H1 (cell line): ENCODE results near the gene PAGE5.

Experiments used
- ATF3 ChIP-seq: IDR thresholded peaks from 2 replicates; pipeline ENCODE4 v1.6.1; 2011; ENCODE audit warnings: low read depth, mild to moderate bottlenecking, low read length; ENCODE audit not compliant: insufficient read depth
- CHD2 ChIP-seq: IDR thresholded peaks from 2 replicates; pipeline ENCODE4 v1.6.1; 2012; ENCODE audit warnings: low read length, improper control_type of control experiment
- CTCF ChIP-seq, 3 experiments: IDR thresholded peaks; 1 replicate in 2 of 3; 2 replicates in 1 of 3; pipeline versions ENCODE4 v1.5.1 to v1.6.1; 2011; ENCODE audit warnings: low read length in 3 of 3, mild to moderate bottlenecking in 3 of 3, inconsistent platforms in 2 of 3, low read depth in 1 of 3, moderate library complexity in 1 of 3; ENCODE audit not compliant: insufficient read depth in 1 of 3; ENCODE audit errors: control extremely low read depth in 1 of 3
- GABPA ChIP-seq: IDR thresholded peaks from 2 replicates; pipeline ENCODE4 v1.6.1; 2011; ENCODE audit warnings: mild to moderate bottlenecking, low read length, moderate library complexity, borderline replicate concordance; ENCODE audit not compliant: insufficient read depth
- HDAC2 ChIP-seq, 2 experiments: fragments of 300-600 bp in 1 of 2; sonication (generic) in 1 of 2; IDR thresholded peaks; 2 replicates each; pipeline ENCODE4 v1.6.1; 2011 to 2012; ENCODE audit warnings: low read depth in 2 of 2, low read length in 2 of 2, mild to moderate bottlenecking in 2 of 2, moderate library complexity in 2 of 2, borderline replicate concordance in 1 of 2, inconsistent platforms in 1 of 2
- MAFK ChIP-seq: IDR thresholded peaks from 2 replicates; pipeline ENCODE4 v1.6.1; 2012; ENCODE audit warnings: low read depth, mild to moderate bottlenecking, improper control_type of control experiment, low read length
- POLR2A ChIP-seq, 2 experiments: IDR thresholded peaks; 1 replicate in 1 of 2; 2 replicates in 1 of 2; pipeline ENCODE4 v1.6.1; 2011; ENCODE audit warnings: low read depth in 2 of 2, low read length in 2 of 2, mild to moderate bottlenecking in 2 of 2; ENCODE audit errors: control extremely low read depth in 1 of 2
- POLR2AphosphoS5 ChIP-seq: IDR thresholded peaks from 2 replicates; pipeline ENCODE4 v1.6.1; 2011; ENCODE audit warnings: low read depth, low read length
- RAD21 ChIP-seq, 2 experiments: IDR thresholded peaks in 1 of 2; conservative IDR thresholded peaks in 1 of 2; 2 replicates each; pipeline ENCODE4 v1.6.1; 2011; ENCODE audit warnings: low read depth in 2 of 2, low read length in 2 of 2, improper control_type of control experiment in 1 of 2, inconsistent platforms in 1 of 2, mild to moderate bottlenecking in 1 of 2, moderate library complexity in 1 of 2
- SP1 ChIP-seq: IDR thresholded peaks from 2 replicates; pipeline ENCODE4 v1.6.1; 2011; ENCODE audit warnings: low read depth, low read length
- SP4 ChIP-seq: IDR thresholded peaks from 2 replicates; pipeline ENCODE4 v1.6.1; 2012; ENCODE audit warnings: low read length, inconsistent platforms
- SUZ12 ChIP-seq: fragments of 200-600 bp; sonication (generic); IDR thresholded peaks from 2 replicates; pipeline ENCODE4 v1.6.1; 2012; ENCODE audit warnings: mild to moderate bottlenecking, inconsistent platforms, low read length, moderate library complexity, mixed read lengths
- YY1 ChIP-seq: IDR thresholded peaks from 2 replicates; pipeline ENCODE4 v1.6.1; 2011; ENCODE audit warnings: low read depth, mild to moderate bottlenecking, low read length
- TF ChIP-seq, protein P1 (sequence below): IDR thresholded peaks from 2 replicates; pipeline ENCODE4 v1.6.1; 2011; ENCODE audit warnings: low read length, improper control_type of control experiment

- TF ChIP-seq ATF3 (no peak), CTCF (IDR thresholded peaks at IDR 0.05; ENCODE audit: control extremely low read depth in 1 of 3, insufficient read depth in 1 of 3, low read depth in 1 of 3, low read length in 3 of 3) (no peak), YY1 (no peak), CHD2 (no peak), SUZ12 (no peak), MAFK (no peak), GABPA (no peak), HDAC2 (IDR thresholded peaks at IDR 0.05; ENCODE audit: borderline replicate concordance in 1 of 2, low read depth in 2 of 2, low read length in 2 of 2) (no peak), POLR2A (IDR thresholded peaks at IDR 0.05; ENCODE audit: control extremely low read depth in 1 of 2, low read depth in 2 of 2, low read length in 2 of 2) (no peak), POLR2AphosphoS5 (no peak), RAD21 (IDR thresholded peaks at IDR 0.05 in 1 of 2, conservative IDR thresholded peaks at IDR 0.05 in 1 of 2; ENCODE audit: low read depth in 2 of 2, low read length in 2 of 2) (no peak), SP1 (no peak), SP4 (no peak)
- TF ChIP-seq, protein P1, sequence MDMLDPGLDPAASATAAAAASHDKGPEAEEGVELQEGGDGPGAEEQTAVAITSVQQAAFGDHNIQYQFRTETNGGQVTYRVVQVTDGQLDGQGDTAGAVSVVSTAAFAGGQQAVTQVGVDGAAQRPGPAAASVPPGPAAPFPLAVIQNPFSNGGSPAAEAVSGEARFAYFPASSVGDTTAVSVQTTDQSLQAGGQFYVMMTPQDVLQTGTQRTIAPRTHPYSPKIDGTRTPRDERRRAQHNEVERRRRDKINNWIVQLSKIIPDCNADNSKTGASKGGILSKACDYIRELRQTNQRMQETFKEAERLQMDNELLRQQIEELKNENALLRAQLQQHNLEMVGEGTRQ: no peak
These were observed 44.7 kb downstream of the PAGE5 start, which contains the start of gene PAGE3 for GRCh38 chrX:55264816-55265215.
